ENCODE results near the gene C2CD2. TPM values are rescaled to one million over a fixed set of nuclear protein-coding genes. Genes with fewer than 3 reads are reported as not detected.

C2CD2 gene
- total RNA-seq, 6 experiments from 2014 or later: 7.3 to 11.4 (median 8.3) TPM

- intact Hi-C loops (cut with DNase I): no loop called here
- Histone ChIP-seq H3K27me3 (no peaks in the 10 kb centered on the region), H3K27ac (no peak overlapping the region), H3K4me1 (no peaks in the 10 kb centered on the region), H3K36me3 (no peaks in the 10 kb centered on the region), H3K4me3 (no peak overlapping the region), H3K9me3 (peaks cover 0 to 9% (median 0%) of the 10 kb centered on the region in 4 donors)
- DNase-seq: no peak
- 60% methylated on average over 1 of the region's 2 CpGs for WGBS (ENCODE audit: insufficient coverage, low coverage, low lambda C conversion rate, missing lambda C conversion rate)
- TF ChIP-seq CTCF (IDR thresholded peaks at IDR 0.05): no peak
- TF ChIP-seq POLR2A (IDR thresholded peaks at IDR 0.05): no peak
- ATAC-seq: no peak
Observed at GRCh38 chr21:41843584-41843983, 110.2 kb downstream of the C2CD2 start.

- ATAC-seq: no peak
- DNase-seq: no peak
- Histone ChIP-seq H3K9me3 (peaks cover 0 to 9% (median 0%) of the 10 kb centered on the region in 4 donors), H3K27ac (no peak overlapping the region), H3K4me3 (no peak overlapping the region), H3K27me3 (no peaks in the 10 kb centered on the region), H3K36me3 (no peaks in the 10 kb centered on the region), H3K4me1 (no peaks in the 10 kb centered on the region)
- intact Hi-C loops (cut with DNase I): no loop called here
- TF ChIP-seq POLR2A (IDR thresholded peaks at IDR 0.05) (no peak), CTCF (IDR thresholded peaks at IDR 0.05) (no peak)
- 92% methylated on average over 1 of the region's 1 CpG for WGBS (ENCODE audit: insufficient coverage, low coverage, low lambda C conversion rate, missing lambda C conversion rate)
Observed at GRCh38 chr21:41840880-41841279, 112.9 kb downstream of the C2CD2 start.

- H3K36me3 ChIP-seq: no peaks in the 10 kb centered on the region
- no peak overlapping the region for H3K27ac ChIP-seq
- intact Hi-C loops (cut with DNase I): no loop called here
- ATAC-seq (peak in 1 of 4 donors; percentile 29), DNase-seq (no peak)
- no peak overlapping the region for H3K4me3 ChIP-seq
- TF ChIP-seq CTCF (IDR thresholded peaks at IDR 0.05) (no peak), POLR2A (IDR thresholded peaks at IDR 0.05) (no peak)
- H3K4me1 ChIP-seq: no peaks in the 10 kb centered on the region
- 89% methylated on average over 15 of the region's 21 CpGs for WGBS (ENCODE audit: insufficient coverage, low coverage, low lambda C conversion rate, missing lambda C conversion rate)
- H3K9me3 ChIP-seq: peaks cover 0 to 9% (median 0%) of the 10 kb centered on the region in 4 donors
- H3K27me3 ChIP-seq: no peaks in the 10 kb centered on the region
Observed at GRCh38 chr21:41839387-41840000, 114.3 kb downstream of the C2CD2 start.

- H3K9me3 ChIP-seq: peaks cover 0 to 9% (median 0%) of the 10 kb centered on the region in 4 donors
- DNase-seq: no peak
- H3K27ac ChIP-seq: no peak overlapping the region
- intact Hi-C loops (cut with DNase I): no loop called here
- ATAC-seq: no peak
- TF ChIP-seq CTCF (IDR thresholded peaks at IDR 0.05): no peak
- no peak for TF ChIP-seq POLR2A (IDR thresholded peaks at IDR 0.05)
- H3K4me3 ChIP-seq: no peak overlapping the region
- H3K27me3 ChIP-seq: no peaks in the 10 kb centered on the region
- WGBS (ENCODE audit: insufficient coverage, low coverage, low lambda C conversion rate, missing lambda C conversion rate): 96% methylated on average over 5 of the region's 7 CpGs
- H3K4me1 ChIP-seq: no peaks in the 10 kb centered on the region
- H3K36me3 ChIP-seq: no peaks in the 10 kb centered on the region
Observed at GRCh38 chr21:41837756-41838297, 116.0 kb downstream of the C2CD2 start.

All from right lobe of liver (tissue), 6 donors.